ENCODE results near the gene BMPER.

BMPER gene

GRCh38 chr7:33926535-33926934, 21.2 kb downstream of the BMPER start:
- DNase-seq: no peak

GRCh38 chr7:33928986-33929385, 23.6 kb downstream of the BMPER start:
- no peak for DNase-seq

- no peak for DNase-seq
Measured at GRCh38 chr7:33932221-33932620, 26.9 kb downstream of the BMPER start.

DNA sequence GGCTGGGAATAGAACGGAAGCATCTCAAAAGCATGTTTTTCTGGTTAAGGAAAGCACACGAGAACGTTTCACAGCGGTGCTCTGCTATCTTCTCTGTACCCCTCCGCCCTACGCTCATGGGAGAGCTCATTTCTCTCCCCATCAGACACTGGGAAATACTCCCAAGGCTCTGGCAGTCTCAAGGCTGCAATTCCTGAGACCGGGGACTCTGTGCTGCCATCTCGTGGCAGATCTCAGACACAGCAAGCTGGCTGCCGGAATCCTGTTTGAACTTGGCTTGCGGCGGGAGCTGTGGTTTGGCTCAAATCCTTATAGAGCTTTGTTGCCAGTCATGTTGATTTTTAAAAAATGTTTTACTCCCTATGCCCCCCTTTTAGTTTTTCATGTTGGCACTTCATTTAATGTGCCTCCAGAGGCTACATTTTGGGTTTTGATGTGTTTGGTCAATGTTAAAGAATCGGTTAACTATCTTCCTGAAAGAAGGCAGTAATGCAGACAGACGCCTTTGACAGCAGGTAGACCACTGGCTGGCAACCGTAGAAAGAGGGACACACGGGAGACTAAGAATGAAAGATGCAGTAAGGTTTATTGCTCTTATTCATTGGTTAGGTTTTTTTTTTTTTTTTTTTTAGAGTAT, 27.6 kb downstream of the BMPER start:
- DNase-seq: peak; percentile 31

GRCh38 chr7:33933611-33934281, 28.4 kb downstream of the BMPER start:
- DNase-seq: no peak

DNA sequence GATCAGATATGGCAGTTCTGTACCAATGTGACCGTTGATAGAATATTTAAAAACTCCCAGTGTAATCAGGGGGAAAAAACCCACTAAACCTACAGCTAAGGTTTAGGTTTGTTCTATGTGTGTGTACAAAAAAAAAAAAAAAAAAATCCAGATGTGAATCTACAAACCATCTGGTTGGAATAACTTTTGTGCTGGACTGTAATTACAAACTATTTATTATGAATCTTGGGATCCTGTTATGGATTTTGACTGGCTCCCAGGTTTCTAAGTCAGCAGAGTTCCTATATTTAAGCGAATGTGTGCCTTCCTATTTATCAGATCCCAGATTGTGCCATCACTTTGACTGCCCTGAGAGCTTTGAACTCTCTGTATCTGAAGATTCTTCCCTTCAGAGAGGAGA, 29.1 kb downstream of the BMPER start:
- DNase-seq: no peak

- no peak for DNase-seq
Measured at GRCh38 chr7:33936503-33936902, 31.2 kb downstream of the BMPER start.

DNA sequence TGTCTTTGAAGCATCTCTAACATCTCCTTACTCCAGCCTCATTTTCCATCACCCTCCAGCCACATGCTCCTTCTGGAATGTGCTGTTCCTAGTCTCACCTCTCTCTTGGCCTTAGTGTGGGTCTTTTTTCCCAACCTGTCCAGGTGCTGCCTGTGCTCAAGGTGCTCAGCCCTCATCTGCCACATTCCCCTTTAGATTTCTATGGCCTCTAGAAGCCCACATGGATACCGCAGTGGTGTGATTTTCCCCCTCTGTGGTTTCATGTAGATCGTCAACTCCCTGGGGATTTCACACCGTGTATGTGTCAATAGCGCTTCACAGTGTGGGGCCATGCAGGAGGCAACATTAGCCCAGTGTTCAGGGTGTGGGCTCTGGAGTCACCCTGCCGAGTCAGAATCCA, 32.5 kb downstream of the BMPER start:
- DNase-seq: no peak

DNA sequence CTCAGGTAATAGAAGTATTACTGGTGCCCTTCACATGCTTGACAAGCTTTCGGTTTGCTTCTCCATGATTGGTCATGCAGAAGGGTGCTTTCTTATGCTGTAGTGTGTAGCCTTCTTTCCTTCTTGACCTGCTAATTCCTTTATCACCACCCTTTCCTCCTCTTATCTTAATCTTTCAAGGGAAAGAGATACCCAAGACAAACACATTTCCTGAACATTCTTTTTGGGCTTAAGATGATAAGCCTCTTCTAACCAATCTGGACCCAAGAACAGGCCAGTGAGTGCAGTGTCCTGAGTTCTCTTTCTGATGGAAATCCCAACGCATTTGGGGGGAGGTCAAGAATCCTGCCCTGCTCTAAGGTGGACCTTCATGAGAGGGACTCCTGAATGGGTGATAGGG, 33.8 kb downstream of the BMPER start:
- no peak for DNase-seq

- DNase-seq: no peak
Measured at GRCh38 chr7:33940503-33940902, 35.2 kb downstream of the BMPER start.

GRCh38 chr7:33941418-33941817, 36.1 kb downstream of the BMPER start:
- no peak for DNase-seq

GRCh38 chr7:33946094-33946699, 40.9 kb downstream of the BMPER start:
- DNase-seq: no peak

DNA sequence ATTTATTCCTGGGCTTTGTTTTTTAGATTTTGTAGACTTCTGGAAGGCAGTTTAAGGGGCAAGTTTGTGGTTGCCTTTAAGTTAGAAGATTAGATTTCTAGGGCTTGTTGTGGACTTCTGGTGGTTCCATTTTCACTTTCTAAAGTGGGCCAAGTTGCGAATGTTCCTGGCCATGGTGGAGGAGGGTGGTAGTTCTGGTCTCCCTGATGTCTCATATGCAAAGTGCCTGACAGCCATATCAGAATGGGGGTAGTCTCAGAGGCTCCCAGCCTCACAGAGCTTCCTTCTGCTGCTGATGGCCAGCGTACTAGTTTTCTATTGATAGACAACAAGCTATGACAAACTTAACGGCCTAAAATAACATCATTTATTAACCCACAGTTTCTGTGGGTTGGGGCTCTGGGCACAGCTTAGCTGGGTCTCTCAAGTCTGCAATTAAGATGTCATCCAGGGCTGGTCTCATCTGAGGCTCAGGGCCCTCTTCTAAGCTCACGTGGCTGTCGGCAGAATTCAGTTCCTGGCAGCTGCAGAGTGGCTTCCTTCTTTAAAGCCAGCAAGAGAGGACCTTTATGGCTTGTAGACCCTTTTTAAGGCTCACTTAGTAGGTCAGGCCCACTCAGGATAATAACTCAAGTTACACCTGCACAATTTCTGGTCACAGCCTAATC, 44.8 kb downstream of the BMPER start:
- no peak for DNase-seq

DNA sequence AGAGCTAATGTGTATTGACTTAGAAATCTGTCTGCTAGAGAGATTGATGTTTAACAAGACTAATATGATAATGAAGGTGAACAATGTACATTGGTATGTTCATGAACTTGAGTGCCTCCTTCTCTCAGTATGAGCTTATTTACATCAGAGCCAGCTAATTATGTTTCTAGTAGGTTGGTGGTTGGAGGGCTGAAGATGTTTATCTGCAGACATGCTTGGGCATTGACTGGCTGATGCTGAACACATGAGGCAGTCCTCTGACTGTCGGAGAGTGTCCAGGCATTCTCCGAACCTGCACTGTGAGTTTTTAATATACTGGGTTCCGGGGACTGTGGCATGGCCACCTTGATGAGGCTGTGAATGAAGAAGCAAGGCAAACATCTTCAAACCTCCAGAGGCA, 47.5 kb downstream of the BMPER start:
- DNase-seq: no peak

- no peak for DNase-seq
Measured at GRCh38 chr7:33958104-33958503, 52.8 kb downstream of the BMPER start.

- no peak for DNase-seq
Measured at GRCh38 chr7:33959676-33960075, 54.3 kb downstream of the BMPER start.

DNA sequence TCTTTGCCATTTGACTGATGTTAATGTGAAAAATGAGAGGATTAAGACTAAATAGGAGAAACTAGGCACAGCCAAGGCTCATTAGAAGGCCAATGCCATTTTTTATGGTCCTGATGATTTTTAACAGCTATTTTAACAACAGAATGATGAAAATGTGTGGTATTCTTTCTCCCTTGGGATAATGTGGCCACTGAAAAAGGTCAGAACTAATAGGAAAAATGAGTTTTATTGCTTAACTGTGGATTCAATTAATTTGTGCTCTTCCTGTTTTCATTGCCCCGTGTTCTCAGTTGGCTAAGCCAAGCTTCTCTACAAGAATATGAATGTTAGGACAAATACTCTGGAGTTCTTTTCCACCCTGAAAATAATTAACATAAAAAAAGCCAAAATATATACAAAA, 56.6 kb downstream of the BMPER start:
- DNase-seq: no peak

GRCh38 chr7:33964417-33965182, 59.3 kb downstream of the BMPER start:
- no peak for DNase-seq

GRCh38 chr7:33965183-33965744, 59.9 kb downstream of the BMPER start:
- no peak for DNase-seq

- DNase-seq: no peak
Measured at GRCh38 chr7:33968591-33968990, 63.3 kb downstream of the BMPER start.

GRCh38 chr7:33970536-33970935, 65.2 kb downstream of the BMPER start:
- DNase-seq: no peak

DNA sequence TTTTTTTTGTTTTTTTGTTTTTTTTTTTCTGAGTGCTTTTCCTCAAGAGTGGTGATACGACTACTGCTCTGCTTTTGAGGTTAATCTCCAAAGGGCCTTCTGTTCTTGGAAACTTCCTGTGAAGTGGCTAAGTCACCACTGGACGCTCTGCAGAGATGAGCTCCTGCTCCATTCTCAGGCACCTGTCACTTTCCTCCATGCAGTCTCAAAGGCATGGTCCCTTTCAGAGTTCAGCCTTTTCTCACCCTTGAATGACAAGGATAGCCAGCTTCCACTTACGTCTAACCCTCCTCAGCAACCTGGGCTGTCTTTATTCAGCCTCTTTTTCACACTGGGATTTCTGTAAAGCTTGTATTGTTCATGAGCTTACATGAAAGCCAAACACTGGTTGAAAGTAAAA, 65.8 kb downstream of the BMPER start:
- no peak for DNase-seq
